Measurements from ENCODE around the gene KCNH1. TPM values are rescaled to one million over a fixed set of nuclear protein-coding genes. Genes with fewer than 3 reads are reported as not detected.

KCNH1 gene
- total and polyA plus RNA-seq, 10 donors: not detected

DNA sequence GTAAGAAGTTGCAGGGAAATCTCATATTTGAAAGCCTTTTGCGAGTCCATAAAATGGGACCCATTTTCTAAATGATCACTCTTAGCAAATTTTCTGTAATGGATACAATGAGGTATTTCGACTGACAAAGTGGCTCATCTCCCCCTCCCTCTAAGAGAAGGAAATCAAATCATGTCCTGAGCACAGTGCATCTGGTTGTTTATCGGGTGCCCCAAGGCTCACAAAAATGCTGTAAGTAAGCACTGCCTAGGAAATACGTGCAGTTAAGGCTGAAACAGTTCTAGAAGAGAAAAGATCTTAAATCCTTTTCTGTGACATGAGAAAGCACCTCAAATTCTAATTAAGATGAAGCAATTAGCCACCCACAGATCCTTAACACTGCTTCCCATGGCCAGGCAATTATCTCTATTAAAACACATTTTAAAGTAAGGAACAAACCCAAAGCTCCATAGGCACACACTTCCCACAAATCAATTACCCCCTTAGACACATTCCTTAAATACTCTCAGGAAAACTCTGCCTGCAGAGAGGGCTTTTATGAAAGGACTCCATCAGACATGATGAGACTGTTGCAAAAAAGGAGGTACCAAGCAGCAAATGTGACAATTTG lies 216.3 kb downstream of the KCNH1 start:
- intact Hi-C loops (cut with DNase I; ENCODE audit: low total_unique reads): no loop called here
- no peaks in the 10 kb centered on the region for H3K36me3 ChIP-seq
- TF ChIP-seq POLR2AphosphoS5 (IDR thresholded peaks at IDR 0.05): no peak
- TF ChIP-seq POLR2A (IDR thresholded peaks at IDR 0.05): no peak
- no peak for TF ChIP-seq CTCF (IDR thresholded peaks at IDR 0.05 in 8 of 11, conservative IDR thresholded peaks at IDR 0.05 in 3 of 11)

GRCh38 chr1:210916548-210916947 lies 217.4 kb downstream of the KCNH1 start:
- no peak overlapping the region for H3K27ac ChIP-seq
- TF ChIP-seq CTCF (IDR thresholded peaks at IDR 0.05 in 8 of 11, conservative IDR thresholded peaks at IDR 0.05 in 3 of 11) (no peak), POLR2A (IDR thresholded peaks at IDR 0.05) (no peak), POLR2AphosphoS5 (IDR thresholded peaks at IDR 0.05) (no peak)
- H3K4me1 ChIP-seq: no peaks in the 10 kb centered on the region
- intact Hi-C loops (cut with DNase I; ENCODE audit: low total_unique reads): no loop called here
- 69 to 82% (median 71%) methylated on average over 4 of the region's 4 CpGs for WGBS, 5 donors
- DNase-seq: no peak
- peaks cover 0 to 4% (median 0%) of the 10 kb centered on the region in 7 donors for H3K27me3 ChIP-seq (replicated peaks in 1 of 7)
- H3K4me3 ChIP-seq: no peak overlapping the region
- no peaks in the 10 kb centered on the region for H3K9me3 ChIP-seq
- H3K36me3 ChIP-seq: no peaks in the 10 kb centered on the region

More for the DNA sequence above, 216.3 kb downstream of the KCNH1 start:
- WGBS, 5 donors: 75 to 79% (median 78%) methylated on average over 4 of the region's 4 CpGs
- no peak for DNase-seq
- no peak overlapping the region for H3K27ac ChIP-seq
- H3K4me3 ChIP-seq: no peak overlapping the region
- H3K9me3 ChIP-seq: no peaks in the 10 kb centered on the region
- no peaks in the 10 kb centered on the region for H3K4me1 ChIP-seq
- peaks cover 0 to 4% (median 0%) of the 10 kb centered on the region in 7 donors for H3K27me3 ChIP-seq (replicated peaks in 1 of 7)

DNA sequence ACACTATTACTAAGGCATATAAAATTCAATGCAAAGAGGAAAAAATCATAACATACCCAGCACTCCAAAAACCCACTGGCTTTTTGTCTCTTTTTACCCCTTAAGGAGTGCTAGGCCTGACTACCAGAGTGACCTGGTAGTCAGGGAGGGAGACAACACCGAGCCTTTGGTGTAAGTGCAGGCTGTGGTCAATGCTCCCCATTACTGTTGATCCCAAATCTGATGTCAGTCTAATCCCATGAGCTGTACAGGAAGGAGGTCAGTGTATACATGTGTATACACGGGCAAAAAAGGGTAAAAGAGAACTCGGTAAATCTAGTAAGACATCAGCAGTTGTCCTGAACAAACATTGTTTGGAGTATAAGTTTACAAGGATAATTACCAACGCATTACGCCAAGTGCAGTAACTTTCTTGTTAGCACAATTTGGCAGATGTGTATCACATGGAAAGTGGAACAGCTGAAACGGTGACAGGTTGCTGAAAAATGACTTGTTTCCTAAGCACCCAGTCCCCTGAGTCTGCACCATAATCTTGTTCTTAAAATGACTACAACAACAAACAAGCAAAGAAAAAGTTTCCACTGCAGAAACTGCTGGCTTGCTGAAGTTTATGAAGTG lies 217.9 kb downstream of the KCNH1 start:
- 62 to 69% (median 64%) methylated on average over 6 of the region's 6 CpGs for WGBS, 5 donors
- Histone ChIP-seq H3K36me3 (no peaks in the 10 kb centered on the region), H3K9me3 (no peaks in the 10 kb centered on the region), H3K27me3 (replicated peaks in 1 of 7) (peaks cover 0 to 7% (median 0%) of the 10 kb centered on the region in 7 donors), H3K4me1 (no peaks in the 10 kb centered on the region), H3K4me3 (no peak overlapping the region), H3K27ac (no peak overlapping the region)
- TF ChIP-seq POLR2A (IDR thresholded peaks at IDR 0.05) (no peak), POLR2AphosphoS5 (IDR thresholded peaks at IDR 0.05) (no peak), CTCF (IDR thresholded peaks at IDR 0.05 in 8 of 11, conservative IDR thresholded peaks at IDR 0.05 in 3 of 11) (no peak)
- no peak for DNase-seq
- intact Hi-C loops (cut with DNase I; ENCODE audit: low total_unique reads): no loop called here

DNA sequence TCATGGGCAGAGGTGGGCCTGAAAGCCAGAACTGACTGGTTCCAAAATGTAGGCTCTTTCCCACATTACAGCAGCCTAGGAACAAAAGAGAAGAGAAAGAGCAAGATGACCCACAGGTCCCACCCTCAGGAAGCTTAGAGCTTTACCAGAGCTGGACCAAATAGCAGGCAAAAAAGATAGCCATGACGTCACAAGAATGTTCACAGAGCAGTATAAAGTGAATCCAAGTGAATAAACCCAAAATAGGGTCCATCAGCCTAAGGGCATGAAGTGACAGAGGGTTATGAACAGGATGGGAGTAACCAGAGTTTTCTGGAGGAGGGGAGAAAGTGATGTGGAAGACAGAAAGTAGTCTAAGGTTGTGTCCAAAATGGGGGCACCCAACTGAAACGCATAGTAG lies 221.2 kb downstream of the KCNH1 start:
- Histone ChIP-seq H3K27ac (no peak overlapping the region), H3K27me3 (replicated peaks in 1 of 7) (peaks cover 0 to 24% (median 0%) of the 10 kb centered on the region in 7 donors), H3K4me1 (no peaks in the 10 kb centered on the region), H3K4me3 (no peak overlapping the region), H3K9me3 (no peaks in the 10 kb centered on the region), H3K36me3 (no peaks in the 10 kb centered on the region)
- DNase-seq: no peak
- 71 to 91% (median 80%) methylated on average over 2 of the region's 2 CpGs for WGBS, 5 donors
- TF ChIP-seq POLR2A (IDR thresholded peaks at IDR 0.05) (no peak), CTCF (IDR thresholded peaks at IDR 0.05 in 8 of 11, conservative IDR thresholded peaks at IDR 0.05 in 3 of 11) (no peak)
- intact Hi-C loops (cut with DNase I; ENCODE audit: low total_unique reads): no loop called here
